ENCODE results near the gene LGMN. TPM values are rescaled to one million over a fixed set of nuclear protein-coding genes. Genes with fewer than 3 reads are reported as not detected.

Gene LGMN
- total and polyA plus RNA-seq, 2 of the 13 experiments (the other 11 are each of a cell fraction or from before 2014, with no cell fraction given) = 28.9 to 76.4 TPM

DNA sequence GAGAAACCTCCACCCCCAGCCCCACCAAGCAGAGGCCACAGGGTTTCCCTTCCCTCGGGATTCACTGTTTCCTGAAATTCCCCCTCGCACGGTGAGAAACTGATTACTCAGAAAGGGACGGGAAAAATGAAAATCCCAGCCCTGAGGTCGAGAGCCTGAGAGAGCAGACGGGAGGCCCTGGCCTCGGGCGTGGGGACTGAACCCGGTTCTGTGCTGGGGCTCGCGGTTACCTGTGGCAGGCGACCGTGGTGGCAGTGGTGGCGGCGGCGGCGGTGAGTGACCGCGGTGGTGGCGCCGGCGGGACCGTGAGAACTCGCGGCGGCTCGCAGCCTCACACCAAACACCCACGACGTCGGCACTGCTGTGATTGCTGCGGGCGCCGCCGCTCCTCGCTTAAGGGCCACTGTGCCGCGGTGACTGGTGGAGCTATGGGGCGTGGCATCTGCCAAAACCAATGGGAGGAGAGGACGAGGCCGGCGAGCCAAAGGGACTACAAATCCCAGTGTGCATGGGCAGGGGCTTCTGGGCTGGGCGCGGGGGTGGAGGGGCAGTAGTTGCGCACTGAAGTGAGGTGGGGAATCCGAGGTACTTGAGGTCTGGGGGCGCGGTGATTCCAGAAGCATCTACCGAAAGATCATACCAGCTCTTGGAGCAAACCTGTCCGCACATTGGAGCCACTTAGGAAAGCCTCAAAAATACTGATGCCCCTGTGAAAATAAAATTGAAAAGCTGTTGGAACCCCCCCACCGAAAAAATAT lies at the start of gene LGMN (continued):
- TF ChIP-seq, protein P1, sequence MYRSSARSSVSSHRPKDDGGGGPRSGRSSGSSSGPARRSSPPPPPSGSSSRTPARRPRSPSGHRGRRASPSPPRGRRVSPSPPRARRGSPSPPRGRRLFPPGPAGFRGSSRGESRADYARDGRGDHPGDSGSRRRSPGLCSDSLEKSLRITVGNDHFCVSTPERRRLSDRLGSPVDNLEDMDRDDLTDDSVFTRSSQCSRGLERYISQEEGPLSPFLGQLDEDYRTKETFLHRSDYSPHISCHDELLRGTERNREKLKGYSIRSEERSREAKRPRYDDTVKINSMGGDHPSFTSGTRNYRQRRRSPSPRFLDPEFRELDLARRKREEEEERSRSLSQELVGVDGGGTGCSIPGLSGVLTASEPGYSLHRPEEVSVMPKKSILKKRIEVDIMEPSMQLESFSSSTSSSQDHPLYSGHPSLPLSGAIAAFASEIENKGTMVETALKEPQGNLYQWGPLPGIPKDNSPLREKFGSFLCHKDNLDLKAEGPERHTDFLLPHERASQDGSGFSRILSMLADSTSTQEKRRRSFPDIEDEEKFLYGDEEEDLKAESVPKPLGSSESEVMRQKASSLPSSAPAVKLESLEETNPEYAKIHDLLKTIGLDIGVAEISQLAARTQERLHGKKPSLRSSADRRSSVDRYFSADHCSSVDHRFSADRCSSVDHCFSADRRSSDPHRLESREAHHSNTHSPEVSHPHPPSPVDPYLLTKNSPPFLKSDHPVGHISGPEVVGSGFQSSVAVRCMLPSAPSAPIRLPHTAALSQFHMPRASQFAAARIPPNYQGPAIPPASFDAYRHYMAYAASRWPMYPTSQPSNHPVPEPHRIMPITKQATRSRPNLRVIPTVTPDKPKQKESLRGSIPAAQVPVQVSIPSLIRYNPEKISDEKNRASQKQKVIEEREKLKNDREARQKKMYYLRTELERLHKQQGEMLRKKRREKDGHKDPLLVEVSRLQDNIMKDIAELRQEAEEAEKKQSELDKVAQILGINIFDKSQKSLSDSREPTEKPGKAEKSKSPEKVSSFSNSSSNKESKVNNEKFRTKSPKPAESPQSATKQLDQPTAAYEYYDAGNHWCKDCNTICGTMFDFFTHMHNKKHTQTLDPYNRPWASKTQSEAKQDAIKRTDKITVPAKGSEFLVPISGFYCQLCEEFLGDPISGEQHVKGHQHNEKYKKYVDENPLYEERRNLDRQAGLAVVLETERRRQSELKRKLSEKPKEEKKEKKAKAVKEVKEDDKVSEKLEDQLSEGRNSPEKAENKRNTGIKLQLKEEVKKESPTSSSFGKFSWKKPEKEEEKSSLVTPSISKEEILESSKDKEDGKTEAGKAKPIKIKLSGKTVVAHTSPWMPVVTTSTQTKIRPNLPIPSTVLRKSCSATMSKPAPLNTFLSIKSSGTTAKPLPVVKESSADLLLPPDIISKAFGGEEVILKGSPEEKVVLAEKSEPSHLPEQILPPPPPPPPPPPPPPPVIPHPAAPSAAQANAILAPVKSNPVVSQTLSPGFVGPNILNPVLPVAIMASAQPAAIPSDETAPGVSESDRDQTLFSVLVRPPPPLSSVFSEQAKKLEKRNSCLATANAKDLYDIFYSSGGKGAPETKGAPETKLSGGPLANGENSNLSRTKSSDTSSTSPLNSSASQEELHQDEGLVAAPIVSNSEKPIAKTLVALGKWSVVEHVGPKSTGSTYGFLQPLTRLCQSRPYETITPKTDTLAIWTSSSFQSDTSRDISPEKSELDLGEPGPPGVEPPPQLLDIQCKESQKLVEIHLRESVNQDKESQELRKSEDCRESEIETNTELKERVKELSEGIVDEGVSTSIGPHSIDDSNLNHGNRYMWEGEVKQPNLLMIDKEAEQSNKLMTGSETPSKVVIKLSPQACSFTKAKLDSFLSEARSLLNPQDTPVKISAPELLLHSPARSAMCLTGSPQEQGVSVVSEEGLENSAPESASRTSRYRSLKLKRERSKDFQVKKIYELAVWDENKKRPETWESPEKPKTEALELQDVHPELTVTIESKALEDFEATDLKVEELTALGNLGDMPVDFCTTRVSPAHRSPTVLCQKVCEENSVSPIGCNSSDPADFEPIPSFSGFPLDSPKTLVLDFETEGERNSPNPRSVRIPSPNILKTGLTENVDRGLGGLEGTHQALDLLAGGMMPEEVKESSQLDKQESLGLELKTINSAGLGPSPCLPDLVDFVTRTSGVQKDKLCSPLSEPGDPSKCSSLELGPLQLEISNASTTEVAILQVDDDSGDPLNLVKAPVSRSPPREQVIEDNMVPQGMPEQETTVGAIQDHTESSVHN (CRISPR knock-in tag; IDR thresholded peaks at IDR 0.05) = peak; percentile 88; the same call in 1 of the 2 replicates
- peak; percentile 86; the same call in 1 of the 2 replicates for TF ChIP-seq SAFB2 (CRISPR knock-in tag; IDR thresholded peaks at IDR 0.05; ENCODE audit: borderline replicate concordance, low read depth)
- TF ChIP-seq SMC3 (IDR thresholded peaks at IDR 0.05; ENCODE audit: low read length) = no peak
- TF ChIP-seq ARID2 (CRISPR knock-in tag; IDR thresholded peaks at IDR 0.05; ENCODE audit: borderline replicate concordance) = 0 out of 2 replicates have a peak, but pooled peaks have one; percentile 50
- no peak for TF ChIP-seq REL (CRISPR knock-in tag; conservative IDR thresholded peaks at IDR 0.05)
- TF ChIP-seq KLF6 (CRISPR knock-in tag; IDR thresholded peaks at IDR 0.05) = peak; percentile 71; the same call in 1 of the 2 replicates
- TF ChIP-seq ZNF761 (CRISPR knock-in tag; conservative IDR thresholded peaks at IDR 0.05) = 0 out of 2 replicates have a peak, but pooled peaks have one; percentile 77
- peak; percentile 93 for TF ChIP-seq ZNF563 (CRISPR knock-in tag; IDR thresholded peaks at IDR 0.05)
- no peak for TF ChIP-seq ZNF549 (CRISPR knock-in tag; IDR thresholded peaks at IDR 0.05)
- TF ChIP-seq MXD4 (CRISPR knock-in tag; IDR thresholded peaks at IDR 0.05) = peak; percentile 64; the same call in 1 of the 2 replicates
- TF ChIP-seq, protein P2, sequence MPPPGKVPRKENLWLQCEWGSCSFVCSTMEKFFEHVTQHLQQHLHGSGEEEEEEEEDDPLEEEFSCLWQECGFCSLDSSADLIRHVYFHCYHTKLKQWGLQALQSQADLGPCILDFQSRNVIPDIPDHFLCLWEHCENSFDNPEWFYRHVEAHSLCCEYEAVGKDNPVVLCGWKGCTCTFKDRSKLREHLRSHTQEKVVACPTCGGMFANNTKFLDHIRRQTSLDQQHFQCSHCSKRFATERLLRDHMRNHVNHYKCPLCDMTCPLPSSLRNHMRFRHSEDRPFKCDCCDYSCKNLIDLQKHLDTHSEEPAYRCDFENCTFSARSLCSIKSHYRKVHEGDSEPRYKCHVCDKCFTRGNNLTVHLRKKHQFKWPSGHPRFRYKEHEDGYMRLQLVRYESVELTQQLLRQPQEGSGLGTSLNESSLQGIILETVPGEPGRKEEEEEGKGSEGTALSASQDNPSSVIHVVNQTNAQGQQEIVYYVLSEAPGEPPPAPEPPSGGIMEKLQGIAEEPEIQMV (CRISPR knock-in tag; IDR thresholded peaks at IDR 0.05; ENCODE audit: low read depth) = 0 out of 2 replicates have a peak, but pooled peaks have one; percentile 32
- peak; percentile 92 for TF ChIP-seq RBFOX2 (IDR thresholded peaks at IDR 0.05; ENCODE audit: low read depth, low read length)
- peak; percentile 83; the same call in 1 of the 2 replicates for TF ChIP-seq ZNF782 (CRISPR knock-in tag; IDR thresholded peaks at IDR 0.05; ENCODE audit: borderline replicate concordance)
- peak; percentile 61; the same call in 1 of the 2 replicates for TF ChIP-seq CREM (IDR thresholded peaks at IDR 0.05)
- no peak for TF ChIP-seq CREM (CRISPR knock-in tag; IDR thresholded peaks at IDR 0.05)
- TF ChIP-seq ZNF672 (CRISPR knock-in tag; IDR thresholded peaks at IDR 0.05) = no peak
- TF ChIP-seq ZFP36 (IDR thresholded peaks at IDR 0.05; ENCODE audit: borderline replicate concordance, low read depth, low read length, partially characterized antibody) = no peak
- peak; percentile 74 for TF ChIP-seq IRF2 (CRISPR knock-in tag; IDR thresholded peaks at IDR 0.05)
- peak; percentile 90 for TF ChIP-seq ZNF776 (CRISPR knock-in tag; IDR thresholded peaks at IDR 0.05)
- TF ChIP-seq MEIS1 (CRISPR knock-in tag; IDR thresholded peaks at IDR 0.05; ENCODE audit: borderline replicate concordance) = no peak; the same call in 1 of the 2 replicates
